WI38 (cell line): ENCODE results near the gene AHI1.

Experiments used
- H3K4me3 ChIP-seq: 2 replicates; pipeline ENCODE4 v1.5.1; 2011; ENCODE audit warnings: low read depth, mild to moderate bottlenecking, control low read depth, low read length
- TF ChIP-seq, protein P1 (sequence below): IDR thresholded peaks from 2 replicates; pipeline ENCODE4 v1.5.1; 2012; ENCODE audit warnings: low read depth, mild to moderate bottlenecking, control low read depth, low read length

Gene AHI1

DNA sequence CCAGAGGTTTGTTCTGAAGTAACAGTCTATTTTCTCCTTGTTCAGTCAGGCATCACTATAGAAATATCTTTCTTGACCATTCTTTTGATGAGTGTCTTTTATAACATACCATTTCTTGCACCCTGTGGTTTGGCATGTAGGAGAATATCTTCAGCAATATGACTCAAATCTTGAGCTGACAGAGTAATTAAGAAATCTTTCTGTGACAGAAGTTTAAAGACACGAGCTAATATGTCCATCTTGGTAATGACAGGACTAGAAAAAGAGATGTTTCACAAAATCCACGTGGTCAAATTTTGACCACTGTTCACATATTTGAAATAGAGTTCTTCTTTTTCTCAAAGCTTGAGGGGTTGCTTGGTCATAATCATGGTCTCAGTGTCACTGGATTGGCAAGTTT is 166.5 kb downstream of the AHI1 start:
- TF ChIP-seq, protein P1, sequence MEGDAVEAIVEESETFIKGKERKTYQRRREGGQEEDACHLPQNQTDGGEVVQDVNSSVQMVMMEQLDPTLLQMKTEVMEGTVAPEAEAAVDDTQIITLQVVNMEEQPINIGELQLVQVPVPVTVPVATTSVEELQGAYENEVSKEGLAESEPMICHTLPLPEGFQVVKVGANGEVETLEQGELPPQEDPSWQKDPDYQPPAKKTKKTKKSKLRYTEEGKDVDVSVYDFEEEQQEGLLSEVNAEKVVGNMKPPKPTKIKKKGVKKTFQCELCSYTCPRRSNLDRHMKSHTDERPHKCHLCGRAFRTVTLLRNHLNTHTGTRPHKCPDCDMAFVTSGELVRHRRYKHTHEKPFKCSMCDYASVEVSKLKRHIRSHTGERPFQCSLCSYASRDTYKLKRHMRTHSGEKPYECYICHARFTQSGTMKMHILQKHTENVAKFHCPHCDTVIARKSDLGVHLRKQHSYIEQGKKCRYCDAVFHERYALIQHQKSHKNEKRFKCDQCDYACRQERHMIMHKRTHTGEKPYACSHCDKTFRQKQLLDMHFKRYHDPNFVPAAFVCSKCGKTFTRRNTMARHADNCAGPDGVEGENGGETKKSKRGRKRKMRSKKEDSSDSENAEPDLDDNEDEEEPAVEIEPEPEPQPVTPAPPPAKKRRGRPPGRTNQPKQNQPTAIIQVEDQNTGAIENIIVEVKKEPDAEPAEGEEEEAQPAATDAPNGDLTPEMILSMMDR, result no peak
- H3K4me3 ChIP-seq, result no peak overlapping the region

DNA sequence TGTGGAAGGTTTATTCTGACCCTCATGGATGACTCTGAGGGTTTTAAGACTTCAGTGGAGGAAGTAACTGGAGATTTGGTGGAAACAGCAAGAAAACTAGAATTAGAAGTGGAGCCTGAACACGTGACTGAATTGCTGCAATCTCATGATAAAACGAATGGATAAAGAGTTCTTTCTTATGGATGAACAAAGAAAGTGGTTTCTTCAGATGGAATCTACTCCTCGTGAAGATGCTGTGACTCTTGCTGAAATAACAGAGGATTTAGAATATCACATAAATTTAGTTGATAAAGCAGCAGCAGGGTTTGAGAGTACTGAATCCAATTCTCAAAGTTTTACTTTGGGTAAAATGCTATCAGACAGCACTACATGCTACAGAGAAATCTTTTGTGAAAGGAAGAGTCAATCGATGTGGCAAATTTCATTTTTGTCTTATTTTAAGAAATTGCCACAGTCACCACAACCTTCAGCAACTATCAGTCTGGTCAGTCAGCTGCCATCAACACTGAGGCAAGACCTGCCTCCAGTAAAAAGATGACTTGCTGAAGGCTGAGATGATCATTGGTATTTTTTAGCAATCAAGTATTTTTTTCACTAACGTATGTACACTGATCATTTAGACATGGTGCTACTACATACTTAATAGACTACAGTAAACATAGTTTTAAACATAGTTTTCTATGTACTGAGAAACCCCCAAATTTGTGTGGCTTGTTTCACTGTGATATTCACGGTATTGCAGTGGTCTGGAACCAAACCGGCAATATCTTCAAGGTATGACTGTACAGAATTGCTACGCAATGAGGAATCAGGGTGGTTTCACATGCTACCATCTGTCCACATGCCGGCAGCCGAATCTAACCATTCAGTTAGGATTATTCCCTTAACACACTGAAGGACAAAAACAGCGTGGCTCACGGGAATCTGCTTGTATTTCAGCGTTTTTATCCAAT is 167.4 kb downstream of the AHI1 start:
- TF ChIP-seq, protein P1, result no peak
- H3K4me3 ChIP-seq, result no peak overlapping the region

DNA sequence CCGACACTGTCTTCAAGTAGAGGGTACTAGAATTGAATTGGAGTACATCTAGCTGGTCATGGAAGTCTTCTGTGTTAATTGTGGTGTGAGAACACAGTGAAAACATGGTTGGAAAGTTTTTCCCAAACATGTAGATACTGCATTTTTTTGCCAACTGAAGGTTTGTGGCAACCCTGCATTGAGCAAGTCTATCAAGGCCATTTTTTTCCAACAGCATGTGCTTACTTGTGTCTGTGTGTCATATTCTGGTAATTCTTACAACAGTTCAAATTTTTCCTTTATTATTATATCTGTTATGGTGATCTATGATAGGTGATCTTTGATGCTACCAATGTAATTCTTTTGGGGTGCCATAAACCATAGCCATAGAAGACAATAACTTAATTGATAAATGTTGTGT is 169.4 kb downstream of the AHI1 start:
- TF ChIP-seq, protein P1, result no peak
- no peak overlapping the region for H3K4me3 ChIP-seq

DNA sequence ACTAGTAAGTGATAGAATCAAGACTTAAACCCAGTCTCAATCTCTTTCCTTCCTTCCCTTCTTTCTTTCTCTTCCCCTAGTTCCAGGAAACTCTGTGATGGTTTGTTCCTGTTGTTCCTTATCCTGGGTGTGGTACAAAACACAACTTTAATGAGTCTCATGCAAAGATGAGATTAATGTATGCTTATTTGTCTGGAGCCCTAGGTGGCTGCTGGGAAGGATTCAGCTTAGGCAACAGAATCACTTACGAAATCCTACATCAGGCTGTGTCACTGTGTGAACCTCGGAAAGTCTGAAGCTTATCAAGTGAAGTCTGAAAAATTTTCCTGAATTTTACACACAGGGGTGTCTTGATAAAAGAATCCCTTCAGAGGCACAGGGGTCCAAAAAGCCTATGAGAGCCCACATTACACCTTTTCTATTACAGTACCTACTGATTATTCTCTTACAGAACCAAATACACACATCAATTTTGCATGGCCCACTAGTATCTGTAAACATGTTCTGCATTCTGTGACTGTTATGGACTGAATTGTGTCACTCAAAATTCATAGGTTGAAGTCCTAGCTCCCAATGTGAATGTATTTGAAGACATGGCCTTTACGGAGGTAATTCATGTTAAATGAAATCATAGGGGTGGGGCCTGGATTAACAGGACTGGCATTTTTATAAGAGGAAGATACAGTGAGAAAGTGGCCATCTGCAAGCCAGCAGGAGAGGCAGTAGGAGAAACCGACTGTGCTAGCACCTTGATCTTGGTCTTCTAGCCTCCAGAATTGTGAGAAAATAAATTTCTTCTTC is 171.7 kb downstream of the AHI1 start:
- TF ChIP-seq, protein P1, result no peak
- H3K4me3 ChIP-seq, result no peak overlapping the region

DNA sequence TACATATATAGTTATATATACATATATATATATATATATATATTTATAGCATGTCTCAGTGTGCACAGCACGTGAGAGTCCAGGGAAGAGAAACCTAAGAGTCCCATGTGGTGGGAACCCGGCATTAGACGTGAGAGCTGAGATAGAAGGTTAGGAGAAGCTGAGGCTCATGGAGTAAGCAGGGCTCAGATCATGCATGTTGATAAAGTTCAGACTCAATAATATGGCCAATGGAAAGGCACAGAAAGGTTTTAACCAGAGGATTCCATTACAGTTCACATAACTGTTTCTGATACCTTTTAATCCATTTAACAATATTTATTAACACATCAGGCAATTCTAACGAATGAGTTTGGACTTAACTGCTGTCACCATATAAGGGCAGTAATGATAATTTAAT is 173.0 kb downstream of the AHI1 start:
- TF ChIP-seq, protein P1, result no peak
- H3K4me3 ChIP-seq, result no peak overlapping the region

DNA sequence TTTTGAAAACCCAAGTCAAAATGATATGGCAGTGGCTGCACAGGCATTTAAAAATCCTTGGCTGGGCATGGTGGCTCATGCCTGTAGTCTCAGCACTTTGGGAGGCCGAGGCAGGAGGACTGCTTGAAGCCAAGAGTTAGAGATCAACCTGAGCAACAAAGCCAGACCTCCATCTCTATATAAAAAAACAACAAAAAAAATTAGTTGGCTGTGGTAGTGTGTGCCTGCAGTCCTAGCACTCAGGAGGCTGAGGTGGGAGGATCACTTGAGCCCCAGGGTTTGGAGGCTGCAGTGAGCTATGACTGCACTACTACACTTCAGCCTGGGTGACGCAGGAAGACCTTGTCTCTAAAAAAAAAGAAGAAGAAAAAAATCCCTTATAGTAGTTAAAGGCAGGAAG is 173.6 kb downstream of the AHI1 start:
- TF ChIP-seq, protein P1, result no peak
- no peak overlapping the region for H3K4me3 ChIP-seq
